GM23248 (cell line): ENCODE data around the gene ERBB4.

ENCODE experiments used
- EZH2 ChIP-seq: fragments of 200-600 bp; sonication (generic); IDR thresholded peaks from 2 replicates; pipeline ENCODE4 v1.6.1; 2018; ENCODE audit warnings: antibody characterized with exemption, mild to moderate bottlenecking; ENCODE audit not compliant: insufficient read depth, poor library complexity, severe bottlenecking
- EZH2phosphoT487 ChIP-seq: fragments of 200-600 bp; sonication (generic); IDR thresholded peaks from 2 replicates; pipeline ENCODE4 v1.6.1; 2018; ENCODE audit warnings: antibody characterized with exemption, moderate library complexity, mild to moderate bottlenecking, low read depth; ENCODE audit not compliant: insufficient read depth

- TF ChIP-seq EZH2phosphoT487 (no peak), EZH2 (no peak)
Observed at GRCh38 chr2:211837206-211837605, 701.4 kb downstream of the ERBB4 start.
